Stimulated activated CD8-positive, alpha-beta memory T cell treated with anti-CD3 and anti-CD28 coated beads, Interleukin-7, amount 100 ng/mL, for 1 hour (primary cell): ENCODE results near the gene PPRC1.

Source experiments
- DNase-seq, 2 donors: peaks; one replicate each; pipeline ENCODE4 v3.0.0-alpha.2; 2020; ENCODE audit warnings: low read depth in 2 of 2

Gene PPRC1

DNA sequence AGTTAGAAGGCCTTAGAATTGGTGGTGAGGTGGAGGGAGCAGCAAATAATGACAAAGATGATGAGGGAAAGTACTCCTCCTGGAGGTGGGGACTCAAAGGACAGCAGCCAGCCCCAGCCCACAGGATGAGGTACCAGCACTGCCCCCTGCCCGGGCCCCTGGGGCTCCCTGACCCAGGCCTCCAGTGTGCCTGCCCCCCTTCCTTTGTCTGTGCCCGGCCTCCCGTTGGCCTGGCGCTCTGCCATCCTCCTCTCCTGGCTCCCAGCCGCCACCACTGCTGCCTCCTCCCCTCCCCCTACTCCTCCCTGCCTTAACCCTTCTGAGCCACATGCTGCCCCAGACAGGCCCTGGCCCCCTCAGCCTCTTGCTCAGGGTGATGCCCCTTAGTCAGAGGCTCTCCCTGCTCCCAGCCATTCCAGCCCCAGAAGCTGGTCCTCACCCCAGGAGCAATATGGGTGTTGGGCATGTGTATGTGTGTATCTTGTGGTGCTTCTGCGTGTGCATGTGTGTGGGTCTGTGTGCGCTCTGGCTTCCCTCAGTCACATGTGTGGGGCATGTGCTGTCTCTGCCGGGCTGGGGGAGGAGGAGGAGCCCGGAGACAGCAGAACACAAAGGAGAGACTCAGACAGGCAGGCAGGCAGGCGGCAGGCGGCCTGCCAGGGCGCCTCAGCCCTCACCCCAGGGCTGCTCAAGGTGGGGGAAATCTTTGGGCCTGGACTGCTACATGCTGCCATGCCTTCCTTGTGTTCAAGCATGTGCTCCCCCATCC, 15.3 kb upstream of the PPRC1 start:
- DNase-seq: no peak

DNA sequence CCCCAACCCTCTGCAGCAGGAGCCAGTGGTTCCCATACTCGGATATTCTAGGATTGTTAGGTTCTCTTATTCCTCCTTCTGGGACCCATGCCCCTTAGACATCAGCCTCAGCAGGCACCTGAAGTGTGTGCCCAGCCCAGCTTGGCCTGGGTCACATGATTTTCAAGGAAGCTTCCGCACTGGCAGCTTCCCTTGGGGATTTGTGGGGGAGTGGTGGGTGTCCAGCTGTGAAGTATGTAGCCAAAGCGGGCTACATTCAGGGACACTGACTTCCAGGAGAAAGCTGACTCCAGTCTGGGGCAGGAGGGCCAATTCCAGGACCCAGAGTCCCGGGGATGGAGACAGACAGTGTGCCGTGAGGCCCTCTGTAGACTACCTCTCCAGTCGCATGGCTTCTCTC, 14.0 kb upstream of the PPRC1 start:
- DNase-seq: no peak

DNA sequence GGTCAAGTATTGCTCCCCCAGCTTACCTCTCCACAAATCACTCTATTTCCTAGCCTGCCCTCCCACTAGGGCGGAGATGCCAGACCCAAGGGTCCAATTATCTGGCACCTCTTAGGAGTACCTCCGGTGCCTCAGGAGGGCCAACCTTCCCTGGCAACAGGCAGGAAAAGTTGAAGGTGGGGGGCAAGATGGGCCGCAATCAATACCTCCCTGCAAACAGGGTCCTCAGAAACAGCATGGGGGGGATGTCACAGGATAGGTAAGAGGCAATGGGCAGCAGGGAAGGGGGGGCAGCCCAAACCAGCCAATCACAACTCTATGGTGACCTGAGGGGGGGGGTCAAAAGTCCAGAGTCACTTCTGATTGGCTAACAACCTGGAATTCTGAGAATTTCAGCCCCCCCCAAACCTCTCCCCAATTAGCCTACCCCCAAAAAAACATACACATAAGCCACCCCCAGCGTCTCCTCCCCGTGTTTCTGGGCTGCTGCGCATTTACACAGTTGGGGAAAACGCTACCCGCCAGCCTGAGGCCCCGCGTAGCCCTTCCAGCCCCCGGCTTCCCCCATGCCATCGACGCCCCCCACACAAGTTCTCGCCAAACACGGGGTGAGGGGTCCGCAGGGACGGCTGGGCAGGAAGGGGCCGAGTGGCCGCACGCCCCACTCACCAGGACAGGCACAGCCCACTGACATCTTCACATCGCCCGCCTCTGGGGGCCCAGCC, 13.3 kb upstream of the PPRC1 start:
- DNase-seq: no peak

DNA sequence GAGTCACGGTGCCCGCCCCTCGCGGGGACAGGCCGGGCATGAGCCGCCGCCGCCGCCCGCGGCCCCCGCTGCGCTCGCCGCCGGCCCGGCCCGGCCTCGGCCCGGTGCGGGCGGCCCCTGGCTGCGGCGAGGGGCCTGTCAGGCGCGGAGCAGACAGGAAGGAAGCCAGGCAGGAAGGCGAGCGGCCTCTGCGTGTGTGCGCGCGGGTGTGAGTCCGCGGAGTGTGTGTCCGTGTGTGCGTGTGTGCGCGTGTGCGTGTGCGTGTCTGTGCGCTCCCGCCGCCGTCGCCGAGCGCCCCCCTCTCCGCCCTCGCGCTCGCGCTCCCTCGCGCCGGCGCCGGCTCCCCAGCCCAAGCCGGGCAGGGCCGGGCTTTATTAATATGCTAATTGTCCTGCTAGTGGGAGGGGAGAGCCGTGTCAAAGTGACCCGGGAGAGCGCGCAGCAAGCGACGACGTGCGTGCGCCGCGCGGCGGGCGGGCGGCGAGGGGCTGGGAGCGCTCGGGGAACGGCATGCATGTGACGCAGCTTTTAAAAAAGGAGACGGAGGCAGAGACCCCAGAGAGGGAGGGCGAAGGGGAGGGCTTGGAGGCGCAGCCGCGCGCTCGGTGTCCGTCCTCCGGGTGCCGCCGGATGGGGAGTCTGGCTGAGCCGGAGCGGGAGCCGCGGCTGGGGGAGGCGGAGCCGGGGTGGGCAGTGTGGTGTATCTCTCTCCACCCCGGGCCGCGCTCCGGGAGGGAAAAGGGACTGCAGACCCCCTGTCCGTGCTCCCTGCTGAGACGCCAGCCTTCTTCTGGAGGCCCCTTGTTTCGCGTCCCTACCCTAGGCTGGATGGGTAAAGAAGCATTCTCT, 12.5 kb upstream of the PPRC1 start, which contains the start of gene LDB1:
Gene LDB1 (minus strand): TSS at position 227 of the 849 bp plus-strand sequence. CDS start 258 bp downstream, outside the sequence.
- DNase-seq: peak in 1 of 2 donors; percentile 32

DNA sequence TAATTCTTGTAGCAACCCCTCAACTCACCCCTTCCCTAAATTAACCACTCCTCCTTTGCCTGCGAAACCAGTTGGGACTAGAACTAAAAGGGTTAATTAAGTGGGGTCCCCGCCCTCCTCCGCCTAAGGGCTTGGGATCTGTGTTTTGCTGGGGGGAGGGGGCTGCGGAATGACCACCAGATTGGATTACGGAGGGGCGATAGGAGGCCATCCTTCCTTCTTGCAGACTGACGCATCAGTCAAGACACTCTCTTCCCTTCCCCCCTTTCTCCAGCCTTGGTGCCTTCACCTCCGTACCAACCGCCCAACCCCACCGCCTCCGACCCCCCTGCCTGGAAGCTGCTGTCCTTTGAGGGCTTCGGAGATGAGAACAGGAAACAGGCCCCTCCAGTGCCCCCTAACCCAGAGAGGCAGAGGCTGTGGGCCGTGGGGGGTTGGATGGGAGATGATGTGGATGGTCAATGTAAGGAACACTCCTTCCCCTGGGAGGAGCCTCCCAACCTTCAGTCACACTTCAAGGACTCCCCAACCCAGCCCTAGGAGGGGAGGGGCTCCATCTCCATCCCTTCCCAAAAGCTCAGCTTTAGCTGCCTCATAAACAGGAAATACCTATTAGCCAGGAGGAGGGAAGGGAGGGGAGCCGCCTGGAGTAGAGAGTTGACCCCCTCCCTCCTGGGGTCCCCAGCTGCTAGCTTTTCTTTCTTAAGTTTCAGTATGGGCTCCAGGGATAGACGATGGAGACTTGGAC, 11.7 kb upstream of the PPRC1 start:
- DNase-seq: no peak

DNA sequence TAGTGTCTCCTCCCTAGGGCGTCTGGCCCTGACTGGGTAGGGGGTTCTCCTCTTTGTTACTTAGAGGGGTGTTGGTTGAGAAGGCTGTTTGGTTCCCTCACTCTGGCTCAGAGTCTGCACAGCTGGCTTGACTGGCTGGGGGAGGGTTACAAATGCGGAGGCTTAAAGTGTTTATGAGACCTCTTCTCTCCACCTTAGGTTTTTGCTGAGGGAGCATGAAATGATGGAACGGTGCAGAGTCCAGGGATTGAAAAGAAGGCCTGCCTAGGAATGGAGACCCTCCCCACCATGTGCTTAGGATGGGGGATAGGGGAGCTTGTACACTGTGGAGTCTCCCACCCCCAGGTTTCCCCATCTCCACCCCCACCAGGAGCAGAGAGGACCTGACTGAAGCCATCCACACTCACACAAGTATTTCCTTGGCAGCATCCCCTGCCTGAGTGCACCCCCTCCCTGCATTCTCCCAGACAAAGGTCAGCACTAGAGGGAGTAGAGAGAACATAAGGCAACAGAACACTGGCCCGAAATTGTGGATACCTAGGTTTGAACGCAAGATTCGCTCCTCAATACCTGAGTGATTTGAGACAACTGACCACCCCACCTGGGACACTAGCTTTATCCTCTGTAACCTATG, 11.0 kb upstream of the PPRC1 start:
- no peak for DNase-seq

DNA sequence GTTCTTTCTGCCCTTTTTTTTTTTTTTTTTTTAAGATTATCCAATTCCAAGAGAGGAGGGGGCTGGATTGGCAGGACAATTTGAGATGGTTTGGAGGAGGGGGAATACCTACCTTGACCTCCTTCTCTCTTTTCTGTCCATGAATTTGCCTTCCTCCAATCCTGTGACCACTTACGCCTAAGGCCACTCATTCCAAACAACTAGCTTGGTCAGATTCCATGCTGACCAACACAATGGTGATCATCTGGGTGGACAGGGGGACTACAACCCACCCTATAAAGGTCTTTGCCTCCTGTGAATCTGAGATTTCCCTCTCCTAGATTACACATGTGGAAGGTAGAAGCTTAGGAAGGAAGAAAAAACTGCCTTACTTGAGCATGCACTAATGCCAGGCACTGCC, 10.4 kb upstream of the PPRC1 start:
- DNase-seq: no peak

DNA sequence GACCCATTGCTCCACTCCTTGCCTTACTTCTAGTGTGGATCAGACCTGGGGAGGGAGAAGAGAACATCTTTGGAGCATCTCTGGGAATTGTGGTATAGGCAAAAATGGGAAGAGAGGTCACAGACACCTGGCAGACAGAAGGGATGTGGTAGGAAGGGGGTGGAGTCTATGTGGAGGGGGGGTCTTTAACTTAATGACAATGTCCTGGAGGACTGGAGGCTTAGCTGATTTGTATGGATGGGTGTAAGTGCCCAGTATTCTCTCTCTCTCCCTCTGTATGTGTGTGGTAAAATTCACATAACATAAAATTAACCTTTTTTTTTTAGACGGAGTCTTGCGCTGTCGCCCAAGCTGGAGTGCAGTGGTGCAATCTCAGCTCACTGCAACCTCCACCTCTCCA, 9.6 kb upstream of the PPRC1 start:
- no peak for DNase-seq

DNA sequence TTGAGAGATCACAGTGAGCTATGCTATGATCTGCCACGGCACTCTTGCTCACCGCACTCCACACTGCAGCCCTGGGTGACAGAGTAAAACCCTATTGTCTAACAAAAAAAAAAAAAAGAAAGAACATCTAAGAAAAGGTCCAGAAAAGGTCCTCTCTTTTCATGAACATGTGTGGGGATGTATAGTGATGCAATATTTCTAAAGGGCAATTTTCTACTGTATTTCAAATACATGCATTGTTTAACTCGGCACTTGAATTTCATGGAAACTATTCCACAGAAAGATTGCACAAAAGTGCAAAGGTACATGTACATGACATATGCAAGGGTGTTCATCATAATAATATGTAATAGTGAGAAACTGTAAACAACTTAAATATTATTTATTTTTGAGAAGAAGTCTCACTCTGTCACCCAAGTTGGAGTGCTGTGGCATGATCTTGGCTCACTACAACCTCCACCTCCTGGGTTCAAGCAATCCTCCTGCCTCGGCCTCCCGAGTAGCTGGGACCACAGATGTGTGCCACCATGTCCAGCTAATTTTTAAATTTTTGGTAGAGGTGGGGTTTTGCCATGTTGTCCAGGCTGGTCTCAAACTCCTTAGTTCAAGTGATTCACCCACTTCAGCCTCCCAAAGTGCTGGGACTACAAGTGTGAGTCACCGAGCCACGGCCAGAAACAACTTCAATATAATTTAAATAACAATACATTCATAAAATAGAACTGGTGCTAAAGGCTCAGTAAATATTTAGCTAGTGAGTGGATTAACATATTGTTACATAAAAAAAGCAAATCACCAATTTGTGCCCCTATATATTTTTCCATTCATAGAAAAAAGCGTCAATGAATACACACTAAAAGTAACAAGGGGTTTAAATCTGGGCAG, 1.3 kb upstream of the PPRC1 start:
- no peak for DNase-seq

DNA sequence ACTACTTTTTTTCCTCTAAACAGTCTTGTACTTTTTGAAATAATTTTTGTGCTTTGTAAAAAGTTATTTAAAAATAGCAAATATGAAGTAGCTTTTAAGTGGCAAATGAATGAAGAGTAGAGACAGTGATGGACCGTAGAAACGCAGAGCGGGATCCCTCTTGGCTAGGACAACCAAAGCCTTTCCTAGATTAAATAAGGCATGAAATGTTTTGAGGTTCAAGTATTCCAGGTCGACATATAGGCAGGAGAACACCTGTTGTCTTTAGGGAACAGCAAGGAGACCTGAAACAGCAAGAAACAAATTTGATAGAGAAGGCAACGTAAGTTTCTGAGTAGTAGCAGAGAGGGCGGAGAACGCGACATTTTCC, 662 bp upstream of the PPRC1 start:
- DNase-seq: no peak

DNA sequence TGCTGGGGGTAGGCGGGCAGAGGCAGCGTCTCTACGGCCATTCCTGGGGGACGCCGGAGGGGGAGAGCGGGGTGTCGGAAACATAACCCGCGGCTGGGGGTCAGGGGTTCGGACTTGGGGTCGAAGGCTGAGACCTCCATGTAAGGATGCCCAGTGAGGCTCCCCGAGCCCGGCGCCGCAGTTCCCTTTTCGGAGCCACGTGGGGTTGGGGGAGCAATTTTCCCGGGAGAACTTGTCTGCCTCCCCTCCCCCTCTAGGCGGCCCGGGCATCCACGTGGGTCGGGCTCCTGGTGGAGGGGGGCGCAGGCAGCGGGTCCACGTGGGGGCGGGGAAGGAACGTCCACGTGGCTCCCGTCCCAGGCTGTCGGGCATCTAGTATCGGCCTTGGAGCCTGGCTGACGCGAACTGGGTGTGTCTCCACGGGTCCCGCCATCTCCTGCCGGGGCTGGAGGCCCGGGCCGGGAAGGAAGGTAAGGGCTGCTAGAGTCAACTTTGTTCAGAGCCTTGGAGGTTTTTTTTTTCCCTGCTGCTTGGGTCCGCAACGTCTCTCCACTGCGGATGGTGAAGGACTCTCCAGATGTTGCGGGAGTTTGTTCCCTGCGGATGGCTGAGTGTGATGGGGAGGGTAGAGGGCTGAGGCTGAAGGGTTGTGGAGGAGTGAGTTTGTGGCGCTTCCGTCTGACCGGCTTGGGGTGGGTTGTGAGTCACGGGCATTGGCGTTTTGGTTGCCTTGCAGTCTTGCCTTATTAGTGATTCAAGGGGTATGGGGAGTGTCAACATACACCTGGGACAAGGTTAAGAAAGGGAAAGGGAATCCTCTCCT, 744 bp downstream of the PPRC1 start:
- DNase-seq: no peak

DNA sequence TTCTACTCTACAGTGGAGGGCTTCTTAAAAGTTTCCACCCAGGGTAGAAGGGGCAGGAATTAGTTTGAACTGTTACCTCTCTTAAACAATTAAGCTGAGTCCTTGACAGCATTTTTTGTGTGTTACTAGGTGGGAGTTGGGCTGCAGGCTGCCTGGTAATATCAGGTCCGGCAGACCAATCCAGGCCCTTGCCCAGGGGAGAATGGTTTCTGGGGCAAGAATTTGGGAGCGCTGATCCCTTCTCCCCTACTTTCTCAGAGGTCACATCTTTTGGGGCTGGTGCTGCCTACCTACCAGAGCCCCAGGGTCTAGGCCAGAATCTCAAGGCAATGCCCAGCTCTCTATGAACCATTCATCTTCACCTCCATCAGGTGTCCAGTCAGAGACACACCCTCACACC, 1.6 kb downstream of the PPRC1 start:
- DNase-seq: no peak

DNA sequence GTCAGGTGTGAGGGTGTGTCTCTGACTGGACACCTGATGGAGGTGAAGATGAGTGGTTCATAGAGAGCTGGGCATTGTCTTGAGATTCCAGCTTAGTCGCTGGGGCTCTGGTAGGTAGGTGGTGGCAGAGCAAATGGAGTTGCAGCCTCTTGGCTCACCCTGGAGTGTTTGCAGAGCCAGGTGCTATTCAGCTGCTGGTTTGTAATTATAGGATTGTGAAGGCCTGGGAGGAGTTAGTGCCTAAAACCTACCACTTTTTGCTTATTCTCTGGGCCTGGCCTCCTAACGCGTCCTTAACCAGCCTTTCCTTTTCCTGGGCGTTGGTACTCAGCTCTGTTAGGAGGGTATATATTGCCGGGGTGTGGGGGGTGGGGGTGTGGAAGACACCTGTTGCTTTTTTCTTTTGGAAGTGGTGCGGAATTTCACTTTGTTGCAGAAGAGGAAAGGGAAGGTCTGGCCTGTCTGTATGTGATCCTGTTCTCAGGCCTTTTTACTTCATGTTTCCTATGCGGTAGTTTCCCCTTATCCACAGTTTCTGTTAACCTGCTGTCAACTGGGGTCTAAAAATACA, 3.2 kb downstream of the PPRC1 start:
- DNase-seq: no peak

DNA sequence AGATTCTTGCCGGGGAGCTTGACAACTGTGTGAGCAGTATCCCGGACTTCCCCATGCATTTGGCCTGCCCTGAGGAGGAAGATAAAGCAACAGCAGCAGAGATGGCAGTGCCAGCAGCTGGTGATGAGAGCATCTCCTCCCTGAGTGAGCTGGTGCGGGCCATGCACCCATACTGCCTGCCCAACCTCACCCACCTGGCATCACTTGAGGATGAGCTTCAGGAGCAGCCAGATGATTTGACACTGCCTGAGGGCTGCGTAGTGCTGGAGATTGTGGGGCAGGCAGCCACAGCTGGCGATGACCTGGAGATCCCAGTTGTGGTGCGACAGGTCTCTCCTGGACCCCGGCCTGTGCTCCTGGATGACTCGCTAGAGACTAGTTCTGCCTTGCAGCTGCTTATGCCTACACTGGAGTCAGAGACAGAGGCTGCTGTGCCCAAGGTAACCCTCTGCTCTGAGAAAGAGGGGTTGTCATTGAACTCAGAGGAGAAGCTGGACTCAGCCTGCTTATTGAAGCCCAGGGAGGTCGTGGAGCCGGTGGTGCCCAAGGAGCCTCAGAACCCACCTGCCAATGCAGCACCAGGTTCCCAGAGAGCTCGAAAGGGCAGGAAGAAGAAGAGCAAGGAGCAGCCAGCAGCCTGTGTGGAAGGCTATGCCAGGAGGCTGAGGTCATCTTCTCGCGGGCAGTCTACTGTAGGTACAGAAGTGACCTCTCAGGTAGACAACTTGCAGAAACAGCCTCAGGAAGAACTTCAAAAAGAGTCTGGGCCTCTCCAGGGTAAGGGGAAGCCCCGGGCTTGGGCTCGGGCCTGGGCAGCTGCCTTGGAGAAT, 6.7 kb downstream of the PPRC1 start:
- no peak for DNase-seq

DNA sequence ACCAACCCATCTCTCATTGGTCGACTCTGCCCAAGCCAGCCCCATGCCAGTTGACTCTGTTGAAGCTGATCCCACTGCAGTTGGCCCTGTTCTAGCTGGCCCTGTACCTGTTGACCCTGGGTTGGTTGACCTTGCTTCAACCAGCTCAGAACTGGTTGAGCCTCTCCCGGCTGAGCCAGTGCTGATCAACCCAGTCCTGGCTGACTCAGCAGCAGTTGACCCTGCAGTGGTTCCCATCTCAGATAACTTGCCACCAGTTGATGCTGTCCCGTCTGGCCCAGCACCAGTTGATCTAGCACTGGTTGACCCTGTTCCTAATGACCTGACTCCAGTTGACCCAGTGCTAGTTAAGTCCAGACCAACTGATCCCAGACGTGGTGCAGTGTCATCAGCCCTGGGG, 7.4 kb downstream of the PPRC1 start:
- DNase-seq: no peak

DNA sequence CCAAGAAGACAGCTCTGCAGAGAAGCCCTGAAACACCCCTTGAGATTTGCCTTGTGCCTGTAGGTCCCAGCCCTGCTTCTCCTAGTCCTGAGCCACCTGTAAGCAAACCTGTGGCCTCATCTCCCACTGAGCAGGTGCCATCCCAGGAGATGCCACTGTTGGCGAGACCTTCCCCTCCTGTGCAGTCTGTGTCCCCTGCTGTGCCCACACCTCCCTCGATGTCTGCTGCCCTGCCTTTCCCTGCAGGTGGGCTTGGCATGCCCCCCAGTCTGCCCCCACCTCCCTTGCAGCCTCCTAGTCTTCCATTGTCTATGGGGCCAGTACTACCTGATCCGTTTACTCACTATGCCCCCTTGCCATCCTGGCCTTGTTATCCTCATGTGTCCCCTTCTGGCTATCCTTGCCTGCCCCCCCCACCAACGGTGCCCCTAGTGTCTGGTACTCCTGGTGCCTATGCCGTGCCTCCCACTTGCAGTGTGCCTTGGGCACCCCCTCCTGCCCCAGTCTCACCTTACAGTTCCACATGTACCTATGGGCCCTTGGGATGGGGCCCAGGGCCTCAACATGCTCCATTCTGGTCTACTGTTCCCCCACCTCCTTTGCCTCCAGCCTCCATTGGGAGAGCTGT, 8.2 kb downstream of the PPRC1 start:
- no peak for DNase-seq

DNA sequence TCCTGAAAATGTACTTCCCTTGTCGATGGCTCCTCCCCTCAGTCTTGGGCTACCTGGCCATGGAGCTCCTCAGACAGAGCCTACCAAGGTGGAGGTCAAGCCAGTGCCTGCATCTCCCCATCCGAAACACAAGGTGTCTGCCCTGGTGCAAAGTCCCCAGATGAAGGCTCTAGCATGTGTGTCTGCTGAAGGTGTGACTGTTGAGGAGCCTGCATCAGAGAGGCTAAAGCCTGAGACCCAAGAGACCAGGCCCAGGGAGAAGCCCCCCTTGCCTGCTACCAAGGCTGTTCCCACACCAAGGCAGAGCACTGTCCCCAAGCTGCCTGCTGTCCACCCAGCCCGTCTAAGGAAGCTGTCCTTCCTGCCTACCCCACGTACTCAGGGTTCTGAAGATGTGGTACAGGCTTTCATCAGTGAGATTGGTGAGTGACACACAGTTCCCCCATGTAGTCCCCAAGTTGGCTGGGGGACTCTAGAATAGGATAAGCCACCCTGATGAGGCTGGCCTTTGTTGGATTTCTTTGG, 8.8 kb downstream of the PPRC1 start:
- no peak for DNase-seq
